Muscle of back (tissue), 11 donors: ENCODE measurements around the gene PHC1. TPM values are rescaled to one million over a fixed set of nuclear protein-coding genes. Genes with fewer than 3 reads are reported as not detected.
A peak's percentile ranks its signal among the peaks of the same experiment; 100 is the strongest.
"Not testable (repeated sequence)": the region's sequence is repeated elsewhere in the genome, so short reads cannot be mapped to it uniquely, and the experiment has no call there.

Experiments used
- DNase-seq, 3 donors: peaks; one replicate each; pipeline versions ENCODE4 v3.0.0 to v3.0.0-alpha.2; 2013
- polyA plus RNA-seq, 10 donors: library from polyadenylated mRNA; unstranded; fragments of 120-200 nt; gene quantifications; one replicate each; pipeline ENCODE4 v1.2.1, GENCODE V29; 2013; ENCODE audit not compliant: insufficient read length in 10 of 10

Gene PHC1
- polyA plus RNA-seq, 10 donors, result 30.7 to 56.5 (median 39.0) TPM

DNA sequence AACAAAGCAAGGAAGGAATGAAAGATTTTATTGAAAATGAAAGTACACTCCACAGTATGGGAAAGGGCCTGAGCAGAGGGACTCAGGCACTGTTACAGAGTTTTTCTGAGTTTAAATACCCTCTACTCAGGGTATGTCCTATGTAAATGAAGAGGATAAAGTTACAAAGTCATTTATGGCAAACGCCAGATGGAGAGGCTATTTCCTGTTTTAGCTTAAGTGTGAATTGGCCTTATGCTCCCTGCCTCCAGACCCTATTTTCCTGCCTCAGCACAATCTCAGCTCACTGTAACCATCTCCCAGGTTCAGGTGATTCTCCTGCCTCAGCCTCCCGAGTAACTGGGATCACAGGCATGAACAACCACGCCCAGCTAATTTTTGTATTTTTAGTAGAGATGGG lies 6.8 kb upstream of the PHC1 start:
- DNase-seq, result no peak

DNA sequence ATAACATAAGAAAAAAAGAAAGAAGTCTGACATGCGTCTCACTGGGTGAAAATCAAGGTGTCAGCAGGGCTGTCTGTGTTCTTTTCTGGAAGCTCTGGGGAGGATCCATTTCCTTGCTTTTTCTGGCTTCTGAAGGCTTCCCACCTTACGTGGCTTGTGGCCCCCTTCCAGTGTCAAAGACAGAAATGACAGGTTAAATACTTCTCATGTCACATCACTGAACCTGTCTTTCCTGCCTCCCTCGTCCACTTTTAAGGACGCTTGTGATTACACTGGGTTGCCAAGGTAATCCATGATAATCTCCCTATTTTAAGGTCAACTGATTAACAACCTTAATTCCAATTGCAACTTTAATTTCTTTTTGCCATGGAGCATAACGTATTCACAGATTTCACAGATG lies 4.6 kb upstream of the PHC1 start:
- DNase-seq, result no peak

DNA sequence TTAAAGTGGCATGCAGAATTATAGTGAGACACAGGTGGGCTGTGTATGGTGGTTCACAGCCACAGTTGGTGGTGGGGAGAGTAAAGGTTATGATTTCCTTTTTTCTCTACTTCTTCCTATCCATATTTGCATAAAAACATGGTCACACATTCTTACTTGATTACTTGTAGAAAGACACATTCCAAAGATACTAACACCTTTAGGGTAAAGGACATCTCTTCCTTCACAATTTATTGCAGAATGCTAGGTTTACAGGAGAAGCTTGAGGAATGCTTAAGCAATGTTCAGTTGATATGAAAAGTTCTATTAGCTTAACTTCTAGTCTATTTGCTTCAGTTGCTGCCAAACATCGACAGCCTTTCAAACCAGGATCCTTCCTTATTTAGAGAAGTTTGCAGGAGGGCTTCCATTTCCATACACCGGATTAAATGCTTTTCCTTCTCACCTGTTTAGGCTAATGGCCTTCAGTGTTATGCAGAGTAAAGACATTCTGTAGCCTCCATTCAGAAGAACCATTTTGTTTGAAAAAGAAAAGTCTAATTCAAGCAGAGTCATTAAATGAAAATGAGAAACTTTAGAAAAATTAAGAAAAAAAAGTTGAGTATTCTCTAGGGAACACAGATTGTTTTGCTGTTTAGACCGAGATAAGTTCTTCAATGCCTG lies 2.6 kb upstream of the PHC1 start:
- no peak for DNase-seq

DNA sequence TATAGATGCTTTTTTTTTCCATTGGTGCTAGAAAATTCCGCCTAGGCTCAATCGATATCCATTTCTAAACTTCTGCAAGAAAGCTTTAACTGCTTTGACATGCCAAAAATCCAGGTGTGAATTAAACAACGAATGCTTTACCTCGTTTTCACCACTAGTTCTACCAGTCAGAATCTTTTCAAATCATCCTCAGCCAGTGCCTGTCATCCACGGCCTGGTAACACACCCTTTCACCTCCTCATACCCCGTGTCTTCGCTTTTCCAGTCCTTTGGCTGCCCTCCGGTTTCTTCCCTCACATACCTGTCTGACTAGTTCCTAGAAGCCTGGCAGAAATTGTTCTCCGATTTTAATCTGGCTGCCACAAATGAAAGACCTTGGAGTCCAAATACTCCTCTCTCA lies 1.4 kb upstream of the PHC1 start:
- peak in 1 of 3 donors; percentile 27 for DNase-seq

DNA sequence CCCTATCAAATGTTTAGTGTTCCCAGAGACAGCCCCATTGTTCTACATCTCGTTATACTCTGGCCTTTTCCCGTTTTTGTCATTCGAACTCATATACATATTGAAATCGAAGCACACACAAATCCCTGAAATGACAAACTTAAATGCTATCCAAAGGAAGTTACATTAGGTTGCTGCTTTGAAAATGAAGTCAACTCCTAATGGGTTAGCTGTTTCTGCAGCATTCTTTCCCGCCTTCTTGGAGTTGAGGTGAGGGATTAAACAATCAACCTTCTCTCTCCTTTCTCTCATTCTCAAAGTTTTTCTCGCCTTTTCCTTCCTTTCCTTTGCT lies 642 bp upstream of the PHC1 start:
- DNase-seq, result no peak

DNA sequence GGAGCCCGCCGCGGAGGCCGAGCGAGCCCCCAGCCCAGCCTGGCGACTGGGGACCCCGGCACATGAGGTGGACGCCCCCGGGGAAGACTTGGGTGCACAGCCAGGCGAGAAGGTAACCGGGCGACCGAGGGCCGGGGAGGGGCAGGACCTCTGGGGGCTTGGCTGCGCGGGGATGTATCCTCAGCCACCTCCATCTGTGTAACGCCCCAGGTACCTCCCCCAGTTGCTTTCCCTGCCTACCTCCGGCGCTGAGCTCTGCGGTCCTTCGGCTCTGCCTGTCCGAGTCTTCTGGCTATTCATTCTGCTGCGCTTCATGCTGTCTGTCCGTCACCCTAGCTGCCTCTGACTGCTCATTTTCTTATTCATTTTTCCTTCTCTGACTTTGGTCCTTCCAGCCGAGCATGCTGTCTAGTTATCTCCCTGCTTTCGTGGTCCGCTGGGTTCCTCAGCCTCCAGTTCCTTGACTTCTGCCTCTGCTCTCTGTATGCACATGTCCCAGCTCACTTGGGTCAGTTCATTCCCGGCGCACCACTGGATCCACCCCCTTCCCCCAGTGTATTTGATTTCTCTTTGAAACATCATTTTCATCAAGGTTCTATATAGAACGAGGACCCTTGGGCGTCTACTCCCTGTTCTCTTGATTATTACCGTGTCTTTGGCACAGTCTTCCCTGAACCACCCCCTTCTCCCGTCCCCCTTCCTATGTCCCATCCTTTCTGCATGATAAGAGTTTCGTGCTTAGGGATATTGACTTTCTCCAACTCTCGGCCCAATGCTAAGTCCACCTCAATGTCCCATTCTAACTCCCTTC lies 612 bp downstream of the PHC1 start:
- DNase-seq, result peak in 2 of 3 donors; percentile 55 to 89

DNA sequence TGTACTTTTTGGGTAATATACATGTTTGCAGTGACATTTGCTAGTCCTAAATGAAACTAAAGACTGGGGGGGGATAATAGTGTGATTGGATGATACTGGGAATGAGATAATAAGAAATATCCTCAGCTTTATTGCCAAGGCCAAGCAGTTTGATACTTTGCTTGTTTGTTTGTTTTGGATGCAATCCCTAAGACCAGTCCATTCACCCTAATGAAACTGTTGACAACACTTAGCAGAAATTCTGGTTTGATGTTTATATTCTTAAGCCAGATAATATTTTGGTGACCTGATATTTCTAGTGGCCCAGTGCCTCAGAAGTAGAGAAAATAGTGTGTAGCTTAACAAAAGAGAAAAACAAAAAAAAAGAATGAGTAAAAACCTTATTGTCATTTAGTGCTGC lies 1.8 kb downstream of the PHC1 start:
- no peak for DNase-seq

DNA sequence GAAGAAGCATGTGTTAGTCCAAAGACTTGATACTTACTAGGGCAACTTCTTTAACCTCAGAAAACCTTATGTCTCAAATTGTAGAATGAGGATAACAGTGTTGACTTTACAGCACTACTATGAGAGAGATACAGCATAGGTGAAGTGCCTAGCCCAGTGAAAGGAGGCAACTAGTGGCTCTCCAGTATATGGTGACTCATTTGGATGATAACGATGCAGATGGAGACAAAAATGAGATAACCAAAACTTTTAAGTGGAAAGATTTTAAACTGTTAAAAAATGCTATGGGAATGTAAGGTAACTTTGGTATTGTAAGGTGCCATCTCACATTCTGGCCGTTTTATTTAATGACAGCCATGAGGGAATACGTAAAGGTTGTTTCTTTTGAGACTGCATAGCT lies 2.7 kb downstream of the PHC1 start:
- no peak for DNase-seq

DNA sequence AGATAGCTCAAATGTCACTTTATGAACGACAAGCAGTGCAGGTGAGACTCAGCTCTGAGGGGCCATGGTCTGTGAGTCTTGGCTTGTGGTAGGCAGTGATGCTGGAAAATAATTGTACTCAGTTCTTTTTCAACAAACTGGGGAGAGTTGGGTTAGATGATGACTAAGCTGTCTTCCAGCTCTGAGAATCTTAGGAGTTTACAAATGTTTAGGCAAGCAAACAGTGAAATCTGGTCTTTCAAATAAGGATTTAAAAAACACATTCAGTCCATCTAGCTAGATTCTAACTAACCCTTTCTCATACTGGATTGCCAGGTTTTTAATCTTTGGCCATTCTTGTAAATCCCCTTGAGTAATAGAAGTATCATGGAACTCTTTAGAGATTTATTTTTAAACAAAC lies 3.4 kb downstream of the PHC1 start:
- DNase-seq, result no peak

DNA sequence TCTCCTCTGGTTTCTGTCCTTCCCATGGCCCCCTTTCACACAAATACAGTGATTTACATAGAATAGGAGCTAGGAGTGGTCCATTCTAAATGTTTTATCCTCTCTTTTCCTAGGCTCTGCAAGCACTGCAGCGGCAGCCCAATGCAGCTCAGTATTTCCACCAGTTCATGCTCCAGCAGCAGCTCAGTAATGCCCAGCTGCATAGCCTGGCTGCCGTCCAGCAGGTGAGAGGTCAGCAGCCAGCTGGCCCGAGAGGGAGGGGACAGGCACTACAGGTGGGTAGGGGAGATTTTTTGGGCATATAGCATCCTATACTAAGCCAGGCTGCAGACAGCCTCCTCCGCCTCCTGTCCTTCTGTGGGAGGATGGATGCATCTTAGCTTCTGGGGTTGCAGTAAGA lies 5.3 kb downstream of the PHC1 start:
- not testable (repeated sequence) for DNase-seq

DNA sequence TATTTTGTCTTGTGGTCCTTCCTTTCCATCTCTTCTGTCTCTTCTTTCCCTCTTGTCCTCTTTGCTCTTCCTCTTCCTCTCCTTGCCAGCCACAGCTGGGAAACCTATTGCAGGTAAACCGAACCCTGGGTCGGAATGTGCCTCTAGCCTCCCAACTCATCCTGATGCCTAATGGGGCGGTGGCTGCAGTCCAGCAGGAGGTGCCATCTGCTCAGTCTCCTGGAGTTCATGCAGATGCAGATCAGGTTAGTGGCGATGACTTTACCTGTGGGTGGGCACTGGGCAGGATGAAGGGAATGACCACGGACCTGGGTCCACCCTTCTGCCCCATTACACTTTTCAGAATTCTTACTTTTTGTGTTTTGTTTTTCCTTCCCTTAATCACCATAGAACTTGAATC lies 8.2 kb downstream of the PHC1 start:
- DNase-seq, result no peak

DNA sequence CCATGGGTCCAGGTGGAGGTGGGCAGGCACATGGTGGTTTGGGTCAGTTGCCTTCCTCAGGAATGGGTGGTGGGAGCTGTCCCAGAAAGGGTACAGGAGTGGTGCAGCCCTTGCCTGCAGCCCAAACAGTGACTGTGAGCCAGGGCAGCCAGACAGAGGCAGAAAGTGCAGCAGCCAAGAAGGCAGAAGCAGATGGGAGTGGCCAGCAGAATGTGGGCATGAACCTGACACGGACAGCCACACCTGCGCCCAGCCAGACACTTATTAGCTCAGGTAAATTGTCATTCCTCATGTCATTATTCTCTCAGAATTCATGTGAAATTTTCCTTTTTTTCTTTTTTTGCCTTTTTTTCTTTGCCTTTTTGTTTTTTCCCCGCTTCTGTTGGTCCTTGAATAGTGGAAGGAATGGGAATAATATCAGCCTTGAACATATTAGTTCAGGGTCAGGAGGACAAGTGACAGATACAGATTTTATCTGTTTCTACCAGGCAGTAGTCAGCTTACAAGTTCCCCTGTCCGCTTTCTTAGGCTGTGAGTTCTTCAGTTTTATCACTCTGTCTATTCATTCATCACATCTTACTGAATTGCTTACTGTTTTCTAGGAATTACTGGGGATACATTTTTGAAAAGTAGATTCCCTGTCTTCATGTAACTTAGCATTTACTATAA lies 16.5 kb downstream of the PHC1 start:
- not testable (repeated sequence) for DNase-seq

DNA sequence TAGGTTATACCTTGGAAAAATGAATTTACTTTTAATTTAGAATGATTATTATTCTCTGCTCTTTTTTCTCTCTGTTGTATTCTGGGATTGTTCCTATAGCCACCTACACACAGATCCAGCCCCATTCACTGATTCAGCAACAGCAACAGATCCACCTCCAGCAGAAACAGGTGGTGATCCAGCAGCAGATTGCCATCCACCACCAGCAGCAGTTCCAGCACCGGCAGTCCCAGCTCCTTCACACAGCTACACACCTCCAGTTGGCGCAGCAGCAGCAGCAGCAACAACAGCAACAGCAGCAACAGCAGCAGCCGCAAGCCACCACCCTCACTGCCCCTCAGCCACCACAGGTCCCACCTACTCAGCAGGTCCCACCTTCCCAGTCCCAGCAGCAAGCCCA lies 18.2 kb downstream of the PHC1 start:
- not testable (repeated sequence) for DNase-seq

DNA sequence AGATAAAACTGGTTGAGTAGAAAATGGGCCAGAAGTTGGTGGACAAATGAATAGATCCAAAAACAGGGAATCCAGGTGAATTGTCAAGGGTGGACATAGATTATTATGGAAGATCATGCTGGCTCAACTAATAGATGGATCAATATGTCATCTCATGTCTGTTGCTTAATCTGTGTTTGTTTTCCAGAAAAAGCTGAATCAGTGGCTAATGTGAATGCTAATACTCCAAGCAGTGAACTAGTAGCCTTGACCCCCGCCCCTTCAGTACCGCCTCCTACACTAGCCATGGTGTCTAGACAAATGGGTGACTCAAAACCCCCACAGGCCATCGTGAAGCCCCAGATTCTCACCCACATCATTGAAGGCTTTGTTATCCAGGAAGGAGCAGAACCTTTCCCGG lies 19.8 kb downstream of the PHC1 start:
- DNase-seq, result not testable (repeated sequence)

DNA sequence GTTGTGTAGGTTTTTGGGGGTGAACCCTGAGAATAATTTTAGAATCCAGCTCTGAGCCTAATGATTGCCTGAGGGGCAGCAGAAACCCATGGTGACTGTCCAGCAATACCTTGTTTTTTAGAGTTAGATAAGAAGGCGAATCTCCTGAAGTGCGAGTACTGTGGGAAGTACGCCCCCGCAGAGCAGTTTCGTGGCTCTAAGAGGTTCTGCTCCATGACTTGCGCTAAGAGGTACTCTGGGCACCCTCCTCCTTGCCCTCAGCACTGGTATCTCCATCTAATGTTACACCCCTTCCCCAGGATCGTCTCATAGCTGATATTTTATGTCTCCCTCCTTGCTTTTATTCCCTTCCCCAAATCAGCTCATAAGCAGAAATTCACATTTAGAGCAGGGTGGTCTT lies 22.4 kb downstream of the PHC1 start:
- DNase-seq, result no peak

DNA sequence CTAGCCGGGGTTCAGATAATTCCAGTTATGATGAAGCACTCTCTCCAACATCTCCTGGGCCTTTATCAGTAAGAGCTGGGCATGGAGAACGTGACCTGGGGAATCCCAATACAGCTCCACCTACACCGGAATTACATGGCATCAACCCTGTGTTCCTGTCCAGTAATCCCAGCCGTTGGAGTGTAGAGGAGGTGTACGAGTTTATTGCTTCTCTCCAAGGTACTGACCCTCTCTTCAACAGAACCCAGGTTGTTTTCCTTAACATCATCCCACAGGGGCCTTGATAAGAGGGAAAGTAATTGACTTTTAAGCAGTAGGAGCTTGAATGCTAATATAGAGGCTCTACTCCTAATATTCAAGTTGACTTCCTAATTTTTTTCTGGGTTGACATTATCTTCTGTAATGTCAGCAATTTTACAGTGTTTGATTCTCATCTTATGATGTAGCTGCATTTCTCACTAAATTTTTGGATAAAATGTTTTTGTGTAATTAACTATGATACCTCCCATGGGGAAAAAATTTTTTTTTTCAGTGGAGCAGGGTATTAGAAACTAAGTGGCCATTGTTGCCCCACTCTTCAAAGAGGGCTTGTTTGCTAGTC lies 23.6 kb downstream of the PHC1 start:
- not testable (repeated sequence) for DNase-seq

DNA sequence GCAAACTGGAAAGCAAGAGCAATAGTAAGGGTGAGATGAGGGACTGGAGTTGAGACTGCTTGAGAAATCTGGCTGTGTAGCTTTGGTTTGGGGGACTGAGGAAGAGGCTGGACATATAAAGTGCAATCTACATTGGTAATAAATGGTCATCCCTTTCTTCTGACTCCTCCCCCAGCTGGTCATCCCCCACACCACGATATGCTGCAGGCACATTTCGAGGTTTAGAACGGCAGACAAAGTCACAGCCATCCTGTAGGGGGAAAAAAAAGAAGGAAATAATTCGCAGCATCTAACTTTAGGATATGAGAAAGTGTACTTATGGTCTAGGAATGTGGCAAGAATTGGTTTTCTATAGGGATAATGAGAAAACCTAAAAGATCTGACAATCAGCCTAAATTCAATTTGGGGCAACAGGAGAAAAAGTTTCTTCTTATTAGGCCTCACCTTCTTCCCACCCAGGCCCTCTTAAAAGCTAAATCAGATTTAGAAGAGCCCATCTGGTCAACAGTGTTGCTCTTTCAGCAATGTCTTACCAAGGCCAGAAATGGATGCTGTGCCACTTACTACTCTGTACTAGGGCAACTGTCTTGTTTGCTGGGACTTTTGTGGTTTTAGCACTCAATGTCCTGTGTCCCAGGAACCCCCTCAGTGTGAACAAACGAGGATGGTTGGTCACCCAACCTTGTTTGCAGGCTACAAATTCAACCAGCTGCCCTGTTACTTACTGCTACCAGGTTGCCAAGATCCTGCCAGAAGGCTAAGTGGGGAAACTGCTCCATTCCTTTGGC lies 27.6 kb downstream of the PHC1 start:
- DNase-seq, result no peak

DNA sequence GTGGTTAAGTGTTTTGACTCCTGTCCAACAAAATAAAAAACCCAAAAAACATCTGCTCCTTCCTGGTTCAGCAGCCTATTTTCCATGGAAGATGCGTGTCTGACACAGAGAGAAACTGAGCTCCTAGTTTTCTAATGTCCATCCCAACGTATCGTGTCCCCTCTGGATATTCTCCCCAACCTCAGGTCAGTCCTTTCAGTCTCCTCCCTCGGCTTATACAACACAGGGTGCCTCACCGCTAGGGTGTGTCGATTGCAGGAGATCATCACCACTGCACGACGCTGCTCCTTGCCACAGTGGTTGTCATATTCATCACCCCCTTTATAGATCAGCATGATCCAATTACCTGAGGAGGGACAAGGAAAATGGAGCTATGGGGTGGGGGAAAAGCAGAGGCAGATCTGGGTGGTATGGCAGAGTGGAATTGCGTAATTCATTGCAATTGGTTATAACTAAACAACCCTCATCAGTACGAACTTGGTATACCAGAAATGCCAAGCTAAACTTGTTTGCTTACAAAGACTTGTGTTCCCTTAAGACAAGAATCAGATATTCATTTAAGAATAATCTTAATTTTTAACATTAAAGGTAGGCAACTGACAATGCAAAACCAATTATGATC lies 29.4 kb downstream of the PHC1 start:
- no peak for DNase-seq

DNA sequence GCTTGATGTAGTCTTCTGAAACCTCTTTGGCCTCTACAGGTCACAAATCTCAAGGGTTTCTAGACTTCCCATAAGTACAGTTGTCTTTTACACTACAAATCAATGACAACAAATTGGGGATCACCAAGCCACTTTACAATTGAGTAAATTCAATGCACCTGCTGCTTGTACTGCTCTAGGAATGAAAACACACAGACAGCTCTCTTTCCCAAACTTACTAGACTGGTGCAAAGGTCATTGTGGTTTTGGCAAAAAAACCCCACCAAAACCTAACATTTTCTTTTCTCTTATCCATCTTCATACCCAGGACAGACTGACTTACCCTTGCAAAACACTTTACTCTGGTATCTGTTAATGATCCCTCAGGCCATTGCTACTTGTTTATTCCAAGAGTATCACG lies 32.4 kb downstream of the PHC1 start:
- no peak for DNase-seq

DNA sequence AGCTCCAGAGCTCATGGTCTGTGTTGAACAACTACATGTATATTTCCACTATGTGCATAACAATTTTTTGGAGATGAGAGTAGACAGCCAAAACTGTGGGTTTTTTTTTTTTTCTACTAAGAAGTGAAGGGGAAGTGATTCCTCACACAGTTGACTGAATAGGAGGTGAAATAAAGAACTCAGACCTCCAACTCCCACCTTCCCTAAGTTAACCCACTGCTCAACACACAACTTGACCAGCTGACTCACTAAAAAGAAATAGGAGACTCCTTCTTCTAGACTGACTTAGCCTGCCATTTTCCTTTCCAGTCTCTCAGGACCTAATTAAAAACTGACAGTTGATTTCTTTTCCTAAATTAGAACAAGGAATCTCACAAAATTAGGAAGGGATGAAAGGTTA lies 33.4 kb downstream of the PHC1 start:
- DNase-seq, result no peak

DNA sequence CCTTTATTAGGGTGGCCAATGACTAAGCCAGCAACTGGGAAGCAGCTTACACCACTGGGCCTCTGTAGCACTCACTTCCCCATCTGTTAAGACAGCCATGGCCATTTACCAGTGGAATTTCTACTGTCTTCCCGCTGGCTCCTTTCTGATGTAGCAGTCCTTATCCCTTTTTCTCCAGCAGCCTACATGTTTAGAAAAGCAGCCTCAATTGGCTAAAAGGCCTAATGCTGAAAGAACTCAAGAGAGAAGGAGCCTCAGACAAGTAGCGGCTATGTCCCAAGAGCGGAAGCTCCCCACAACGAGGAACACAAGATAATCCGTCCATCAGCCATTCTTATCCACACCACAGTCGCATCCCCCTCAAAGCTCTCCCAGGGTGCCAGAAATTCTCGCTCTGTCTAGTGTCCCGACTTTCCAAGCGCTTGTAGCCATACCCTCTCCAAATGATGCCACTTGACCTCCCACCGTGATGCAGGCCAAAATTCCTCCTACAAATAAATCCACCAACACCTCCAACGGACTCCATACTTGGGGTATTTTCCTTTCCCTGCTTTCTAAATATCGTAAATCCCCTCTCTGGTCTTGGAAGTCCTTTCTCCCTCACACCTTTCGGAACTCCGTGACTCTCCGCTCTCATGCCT lies 34.5 kb downstream of the PHC1 start:
- peak in 1 of 3 donors; percentile 6 for DNase-seq
